ENCODE results near the gene SYT13. TPM values are rescaled to one million over a fixed set of nuclear protein-coding genes. Genes with fewer than 3 reads are reported as not detected.

SYT13 gene
- total and polyA plus RNA-seq, 2 of the 4 experiments (the other 2 are of a cell fraction): not detected

DNA sequence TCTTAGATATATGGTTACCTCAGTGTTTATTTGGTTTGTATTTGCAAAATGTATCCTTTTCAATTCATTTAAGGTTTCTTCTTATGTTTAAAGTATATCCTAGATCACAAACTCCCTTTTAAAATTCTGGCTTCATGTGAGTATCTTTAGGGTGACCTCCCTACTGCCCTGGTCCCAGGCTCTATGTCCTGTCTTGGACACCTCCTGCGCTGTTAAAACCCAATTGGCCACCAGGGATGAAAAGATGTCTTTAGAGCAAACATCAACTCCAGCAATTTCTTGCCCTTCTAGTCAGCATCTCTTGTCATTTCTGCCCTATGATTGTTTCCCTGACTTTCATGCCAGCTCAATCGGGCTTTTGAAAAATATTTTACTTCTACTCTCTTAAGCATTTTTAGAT, 28.8 kb upstream of the SYT13 start:
- Histone ChIP-seq H4K20me1 (ENCODE audit: insufficient read depth, low read length) (no peaks in the 10 kb centered on the region), H3K27me3 (ENCODE audit: control insufficient read depth, insufficient read depth, low read length) (peaks cover 11% of the 10 kb centered on the region), H2AK9ac (replicated peaks; ENCODE audit: low read depth, low read length, poor library complexity) (no peak overlapping the region), H3K14ac (replicated peaks; ENCODE audit: low read depth, low read length) (no peak overlapping the region), H2BK5ac (ENCODE audit: low read depth, low read length, poor library complexity, severe bottlenecking) (no peak overlapping the region), H3K79me1 (ENCODE audit: low read depth in 1 of 2, low read length in 2 of 2) (no peaks in the 10 kb centered on the region), H3K9ac (ENCODE audit: low read depth, low read length) (no peak overlapping the region), H3K18ac (ENCODE audit: low read depth, low read length) (no peak overlapping the region), H3K4me2 (ENCODE audit: low read depth, low read length) (no peak overlapping the region), H3K4me3 (ENCODE audit: insufficient read depth, low read depth, low read length) (no peak overlapping the region), H3K56ac (ENCODE audit: extremely low read depth, insufficient read depth, low read length) (no peak overlapping the region), H4K8ac (ENCODE audit: low read depth in 2 of 2, low read length in 2 of 2) (no peak overlapping the region), H4K5ac (ENCODE audit: low read depth, low read length) (no peak overlapping the region), H3K9me3 (ENCODE audit: control insufficient read depth, insufficient read depth, low read length) (no peaks in the 10 kb centered on the region), H3K36me3 (ENCODE audit: control insufficient read depth, insufficient read depth, low read length) (no peaks in the 10 kb centered on the region), H2BK120ac (ENCODE audit: low read depth, low read length) (no peak overlapping the region), H3K9me1 (ENCODE audit: insufficient read depth, low read length) (no peaks in the 10 kb centered on the region), H2AK5ac (ENCODE audit: low read depth, low read length) (no peak overlapping the region), H2BK20ac (ENCODE audit: low read depth, low read length) (no peak overlapping the region), H2AFZ (replicated peaks; ENCODE audit: low read length, poor library complexity) (no peak overlapping the region), H3K27ac (ENCODE audit: insufficient read depth, low read length) (no peak overlapping the region), H3K4me1 (ENCODE audit: control insufficient read depth, insufficient read depth, low read length) (no peaks in the 10 kb centered on the region), H3K23ac (ENCODE audit: low read depth, low read length) (no peak overlapping the region), H4K91ac (ENCODE audit: insufficient read depth, low read depth, low read length) (no peak overlapping the region), H2BK15ac (ENCODE audit: low read depth, low read length) (no peak overlapping the region), H3K4ac (ENCODE audit: low read depth, low read length) (no peak overlapping the region)
- ChIA-PET CTCF (no interaction called here), POLR2A (ENCODE audit: unreplicated experiment) (no interaction called here)
- in situ Hi-C loops (cut with MboI; ENCODE audit: low sequenced_read_pairs) (no loop called here), dilution Hi-C loops (cut with HindIII; ENCODE audit: low sequenced_read_pairs, unreplicated experiment) (no loop called here), intact Hi-C loops (cut with micrococcal nuclease) (no loop called here)
- DNase-seq (no peak), ATAC-seq (ENCODE audit: low read depth) (no peak)
- TF ChIP-seq POLR2A (IDR thresholded peaks at IDR 0.05; ENCODE audit: low read depth, low read length) (no peak), FOS (IDR thresholded peaks at IDR 0.05; ENCODE audit: low read depth, low read length) (no peak), RAD21 (IDR thresholded peaks at IDR 0.05; ENCODE audit: low read length) (no peak), MXI1 (IDR thresholded peaks at IDR 0.05; ENCODE audit: borderline replicate concordance, low read depth, low read length) (no peak), RFX5 (IDR thresholded peaks at IDR 0.05; ENCODE audit: low read depth, low read length) (no peak), BHLHE40 (IDR thresholded peaks at IDR 0.05; ENCODE audit: low read depth, low read length) (no peak)
- TF ChIP-seq, protein P1, sequence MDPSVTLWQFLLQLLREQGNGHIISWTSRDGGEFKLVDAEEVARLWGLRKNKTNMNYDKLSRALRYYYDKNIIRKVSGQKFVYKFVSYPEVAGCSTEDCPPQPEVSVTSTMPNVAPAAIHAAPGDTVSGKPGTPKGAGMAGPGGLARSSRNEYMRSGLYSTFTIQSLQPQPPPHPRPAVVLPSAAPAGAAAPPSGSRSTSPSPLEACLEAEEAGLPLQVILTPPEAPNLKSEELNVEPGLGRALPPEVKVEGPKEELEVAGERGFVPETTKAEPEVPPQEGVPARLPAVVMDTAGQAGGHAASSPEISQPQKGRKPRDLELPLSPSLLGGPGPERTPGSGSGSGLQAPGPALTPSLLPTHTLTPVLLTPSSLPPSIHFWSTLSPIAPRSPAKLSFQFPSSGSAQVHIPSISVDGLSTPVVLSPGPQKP (IDR thresholded peaks at IDR 0.05; ENCODE audit: borderline replicate concordance, low read depth, low read length): no peak
- TF ChIP-seq, protein P2, sequence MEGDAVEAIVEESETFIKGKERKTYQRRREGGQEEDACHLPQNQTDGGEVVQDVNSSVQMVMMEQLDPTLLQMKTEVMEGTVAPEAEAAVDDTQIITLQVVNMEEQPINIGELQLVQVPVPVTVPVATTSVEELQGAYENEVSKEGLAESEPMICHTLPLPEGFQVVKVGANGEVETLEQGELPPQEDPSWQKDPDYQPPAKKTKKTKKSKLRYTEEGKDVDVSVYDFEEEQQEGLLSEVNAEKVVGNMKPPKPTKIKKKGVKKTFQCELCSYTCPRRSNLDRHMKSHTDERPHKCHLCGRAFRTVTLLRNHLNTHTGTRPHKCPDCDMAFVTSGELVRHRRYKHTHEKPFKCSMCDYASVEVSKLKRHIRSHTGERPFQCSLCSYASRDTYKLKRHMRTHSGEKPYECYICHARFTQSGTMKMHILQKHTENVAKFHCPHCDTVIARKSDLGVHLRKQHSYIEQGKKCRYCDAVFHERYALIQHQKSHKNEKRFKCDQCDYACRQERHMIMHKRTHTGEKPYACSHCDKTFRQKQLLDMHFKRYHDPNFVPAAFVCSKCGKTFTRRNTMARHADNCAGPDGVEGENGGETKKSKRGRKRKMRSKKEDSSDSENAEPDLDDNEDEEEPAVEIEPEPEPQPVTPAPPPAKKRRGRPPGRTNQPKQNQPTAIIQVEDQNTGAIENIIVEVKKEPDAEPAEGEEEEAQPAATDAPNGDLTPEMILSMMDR (conservative IDR thresholded peaks at IDR 0.05; ENCODE audit: low read depth, low read length): no peak
- 60% methylated on average over 1 of the region's 2 CpGs; no CpG with 5 or more reads in 1 of the 2 experiments for WGBS, 2 experiments (ENCODE audit: extremely low coverage in 2 of 2, insufficient read length in 1 of 2)
- no TSS peak for BruUV-seq (replicated peaks)
